ENCODE results near the gene MRTFA.

DNA sequence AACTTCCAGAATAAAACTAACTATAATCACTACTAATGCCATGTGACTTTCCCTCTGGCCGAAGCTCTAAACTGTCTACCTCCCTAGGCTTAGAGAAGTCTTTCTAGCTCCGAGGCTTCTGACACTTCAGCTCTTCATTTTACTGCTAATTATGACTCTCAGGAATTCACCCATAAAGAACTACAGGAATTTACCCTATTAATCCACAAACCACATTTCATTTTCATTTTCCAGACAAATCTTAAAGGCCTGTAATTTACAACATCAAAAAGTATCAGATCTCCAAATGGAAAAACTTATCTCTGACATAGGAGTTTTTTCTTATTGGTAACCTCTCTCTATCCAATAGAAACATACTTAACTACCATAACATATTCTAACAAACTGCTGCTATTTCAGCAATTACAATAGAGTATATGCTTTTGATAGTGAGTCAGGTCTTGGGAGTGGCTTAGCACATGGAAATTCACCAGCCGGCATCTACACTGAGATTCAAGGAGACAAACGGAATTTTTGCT, 33.4 kb downstream of the MRTFA start:
- TF ChIP-seq, protein P1, sequence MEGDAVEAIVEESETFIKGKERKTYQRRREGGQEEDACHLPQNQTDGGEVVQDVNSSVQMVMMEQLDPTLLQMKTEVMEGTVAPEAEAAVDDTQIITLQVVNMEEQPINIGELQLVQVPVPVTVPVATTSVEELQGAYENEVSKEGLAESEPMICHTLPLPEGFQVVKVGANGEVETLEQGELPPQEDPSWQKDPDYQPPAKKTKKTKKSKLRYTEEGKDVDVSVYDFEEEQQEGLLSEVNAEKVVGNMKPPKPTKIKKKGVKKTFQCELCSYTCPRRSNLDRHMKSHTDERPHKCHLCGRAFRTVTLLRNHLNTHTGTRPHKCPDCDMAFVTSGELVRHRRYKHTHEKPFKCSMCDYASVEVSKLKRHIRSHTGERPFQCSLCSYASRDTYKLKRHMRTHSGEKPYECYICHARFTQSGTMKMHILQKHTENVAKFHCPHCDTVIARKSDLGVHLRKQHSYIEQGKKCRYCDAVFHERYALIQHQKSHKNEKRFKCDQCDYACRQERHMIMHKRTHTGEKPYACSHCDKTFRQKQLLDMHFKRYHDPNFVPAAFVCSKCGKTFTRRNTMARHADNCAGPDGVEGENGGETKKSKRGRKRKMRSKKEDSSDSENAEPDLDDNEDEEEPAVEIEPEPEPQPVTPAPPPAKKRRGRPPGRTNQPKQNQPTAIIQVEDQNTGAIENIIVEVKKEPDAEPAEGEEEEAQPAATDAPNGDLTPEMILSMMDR (conservative IDR thresholded peaks at IDR 0.05; ENCODE audit: low read length), result no peak
- no peak for TF ChIP-seq EZH2phosphoT487 (IDR thresholded peaks at IDR 0.05; ENCODE audit: borderline replicate concordance, low read depth, low read length)
